GM12878 (cell line): ENCODE results near the gene NKX2-2. TPM values are rescaled to one million over a fixed set of nuclear protein-coding genes. Genes with fewer than 3 reads are reported as not detected.

Source experiments
- IKZF1 ChIP-seq: fragments of 450-650 bp; conservative IDR thresholded peaks from 2 replicates; pipeline ENCODE4 v1.6.1; 2017; ENCODE audit warnings: antibody characterized with exemption, mild to moderate bottlenecking
- SMAD5 ChIP-seq: IDR thresholded peaks from 2 replicates; pipeline ENCODE4 v1.6.1; 2016; ENCODE audit warnings: antibody characterized with exemption, low read depth
- polyA plus RNA-seq, 11 experiments: library from polyadenylated mRNA; depleted of rRNA in 4 of 11; unstranded in 6 of 11; stranded (reverse) in 5 of 11; fragments of >200 nt; fragmentation: Nextera tagmentation in 4 of 11; fragmentation: Illumina TruSeq in 1 of 11; extraction: Ambion mirVana in 4 of 11; extraction: Trizol in 1 of 11; gene quantifications; 1 replicate in 1 of 11; 2 replicates in 10 of 11; pipeline versions ENCODE4 v1.2.1 to v1.2.3, GENCODE V29; 2011 to 2016; ENCODE audit warnings: inconsistent platforms in 2 of 11, missing spikeins in 2 of 11, low read depth in 1 of 11
- total RNA-seq, 4 experiments: library from RNA; depleted of rRNA in 3 of 4; stranded (reverse); fragments of >200 nt in 3 of 4; fragmentation: Illumina TruSeq in 1 of 4; extraction: Trizol in 1 of 4; gene quantifications; 2 replicates each; pipeline versions ENCODE4 v1.2.1 to v1.2.3, GENCODE V29; 2013 to 2021
- TF ChIP-seq, protein P1 (sequence below): IDR thresholded peaks from 2 replicates; pipeline ENCODE4 v1.6.1; 2012; ENCODE audit warnings: improper control_type of control experiment, low read depth, low read length; ENCODE audit not compliant: insufficient replicate concordance
- TF ChIP-seq, protein P2 (sequence below): fragments of 450-650 bp; IDR thresholded peaks from 2 replicates; pipeline ENCODE4 v1.6.1; 2017; ENCODE audit warnings: mild to moderate bottlenecking, low read depth, inconsistent platforms; ENCODE audit not compliant: poor library complexity, severe bottlenecking

NKX2-2 gene
- total and polyA plus RNA-seq, 10 of the 15 experiments (the other 5 are each of a cell fraction or from before 2014, with no cell fraction given): not detected

DNA sequence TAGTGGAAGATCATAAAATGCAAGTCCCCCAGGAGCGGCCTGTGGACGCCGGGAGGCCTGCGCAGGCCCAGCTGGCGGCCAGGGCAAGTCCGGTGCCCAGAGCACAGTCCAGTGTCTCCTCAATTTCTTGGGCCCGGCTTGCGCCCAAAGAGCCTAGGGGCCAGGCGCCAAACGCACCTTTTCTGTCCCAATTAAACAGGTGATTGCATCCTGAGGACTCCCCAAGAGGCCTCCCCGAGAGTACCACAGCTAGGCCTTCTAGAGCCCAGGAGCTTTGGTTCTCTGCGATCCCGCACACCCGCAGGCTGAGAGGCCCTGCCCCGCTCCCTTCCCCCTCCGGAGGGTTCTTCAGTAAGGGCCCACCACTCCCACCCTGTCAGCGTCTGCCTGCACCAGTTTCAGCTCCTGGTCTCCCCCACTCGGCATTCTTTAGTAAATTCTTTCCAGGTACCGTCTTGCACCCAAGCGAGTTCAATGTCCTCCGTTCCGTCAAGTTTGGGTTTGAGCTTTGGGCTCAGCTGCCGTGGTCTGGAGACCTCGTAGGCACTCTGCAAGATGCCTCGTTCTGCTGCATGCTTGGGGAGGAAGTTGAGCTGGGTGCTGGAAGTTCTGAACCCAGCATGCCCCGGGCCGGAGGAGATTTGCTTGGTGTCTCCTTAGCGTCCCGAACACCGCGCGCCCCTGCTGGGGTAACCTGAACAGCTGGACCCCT is 3.9 kb upstream of the NKX2-2 start (continued):
- TF ChIP-seq, protein P1, sequence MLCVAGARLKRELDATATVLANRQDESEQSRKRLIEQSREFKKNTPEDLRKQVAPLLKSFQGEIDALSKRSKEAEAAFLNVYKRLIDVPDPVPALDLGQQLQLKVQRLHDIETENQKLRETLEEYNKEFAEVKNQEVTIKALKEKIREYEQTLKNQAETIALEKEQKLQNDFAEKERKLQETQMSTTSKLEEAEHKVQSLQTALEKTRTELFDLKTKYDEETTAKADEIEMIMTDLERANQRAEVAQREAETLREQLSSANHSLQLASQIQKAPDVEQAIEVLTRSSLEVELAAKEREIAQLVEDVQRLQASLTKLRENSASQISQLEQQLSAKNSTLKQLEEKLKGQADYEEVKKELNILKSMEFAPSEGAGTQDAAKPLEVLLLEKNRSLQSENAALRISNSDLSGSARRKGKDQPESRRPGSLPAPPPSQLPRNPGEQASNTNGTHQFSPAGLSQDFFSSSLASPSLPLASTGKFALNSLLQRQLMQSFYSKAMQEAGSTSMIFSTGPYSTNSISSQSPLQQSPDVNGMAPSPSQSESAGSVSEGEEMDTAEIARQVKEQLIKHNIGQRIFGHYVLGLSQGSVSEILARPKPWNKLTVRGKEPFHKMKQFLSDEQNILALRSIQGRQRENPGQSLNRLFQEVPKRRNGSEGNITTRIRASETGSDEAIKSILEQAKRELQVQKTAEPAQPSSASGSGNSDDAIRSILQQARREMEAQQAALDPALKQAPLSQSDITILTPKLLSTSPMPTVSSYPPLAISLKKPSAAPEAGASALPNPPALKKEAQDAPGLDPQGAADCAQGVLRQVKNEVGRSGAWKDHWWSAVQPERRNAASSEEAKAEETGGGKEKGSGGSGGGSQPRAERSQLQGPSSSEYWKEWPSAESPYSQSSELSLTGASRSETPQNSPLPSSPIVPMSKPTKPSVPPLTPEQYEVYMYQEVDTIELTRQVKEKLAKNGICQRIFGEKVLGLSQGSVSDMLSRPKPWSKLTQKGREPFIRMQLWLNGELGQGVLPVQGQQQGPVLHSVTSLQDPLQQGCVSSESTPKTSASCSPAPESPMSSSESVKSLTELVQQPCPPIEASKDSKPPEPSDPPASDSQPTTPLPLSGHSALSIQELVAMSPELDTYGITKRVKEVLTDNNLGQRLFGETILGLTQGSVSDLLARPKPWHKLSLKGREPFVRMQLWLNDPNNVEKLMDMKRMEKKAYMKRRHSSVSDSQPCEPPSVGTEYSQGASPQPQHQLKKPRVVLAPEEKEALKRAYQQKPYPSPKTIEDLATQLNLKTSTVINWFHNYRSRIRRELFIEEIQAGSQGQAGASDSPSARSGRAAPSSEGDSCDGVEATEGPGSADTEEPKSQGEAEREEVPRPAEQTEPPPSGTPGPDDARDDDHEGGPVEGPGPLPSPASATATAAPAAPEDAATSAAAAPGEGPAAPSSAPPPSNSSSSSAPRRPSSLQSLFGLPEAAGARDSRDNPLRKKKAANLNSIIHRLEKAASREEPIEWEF: no peak
- TF ChIP-seq IKZF1 (no peak), SMAD5 (no peak)
- TF ChIP-seq, protein P2, sequence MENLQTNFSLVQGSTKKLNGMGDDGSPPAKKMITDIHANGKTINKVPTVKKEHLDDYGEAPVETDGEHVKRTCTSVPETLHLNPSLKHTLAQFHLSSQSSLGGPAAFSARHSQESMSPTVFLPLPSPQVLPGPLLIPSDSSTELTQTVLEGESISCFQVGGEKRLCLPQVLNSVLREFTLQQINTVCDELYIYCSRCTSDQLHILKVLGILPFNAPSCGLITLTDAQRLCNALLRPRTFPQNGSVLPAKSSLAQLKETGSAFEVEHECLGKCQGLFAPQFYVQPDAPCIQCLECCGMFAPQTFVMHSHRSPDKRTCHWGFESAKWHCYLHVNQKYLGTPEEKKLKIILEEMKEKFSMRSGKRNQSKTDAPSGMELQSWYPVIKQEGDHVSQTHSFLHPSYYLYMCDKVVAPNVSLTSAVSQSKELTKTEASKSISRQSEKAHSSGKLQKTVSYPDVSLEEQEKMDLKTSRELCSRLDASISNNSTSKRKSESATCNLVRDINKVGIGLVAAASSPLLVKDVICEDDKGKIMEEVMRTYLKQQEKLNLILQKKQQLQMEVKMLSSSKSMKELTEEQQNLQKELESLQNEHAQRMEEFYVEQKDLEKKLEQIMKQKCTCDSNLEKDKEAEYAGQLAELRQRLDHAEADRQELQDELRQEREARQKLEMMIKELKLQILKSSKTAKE: no peak
